H1 (cell line): ENCODE measurements around the gene MAGI3. TPM values are rescaled to one million over a fixed set of nuclear protein-coding genes. Genes with fewer than 3 reads are reported as not detected.

Source experiments
- CTCF ChIA-PET: fragments of 300-600 bp; sonication (Branson Sonifier 250); formaldehyde crosslinking; loops from one replicate; lab custom pipeline; 2021; ENCODE audit not compliant: partially characterized antibody; lab: Charles Lee
- POLR2A ChIA-PET: fragments of 300-600 bp; sonication (Branson Sonifier 250); formaldehyde crosslinking; loops from one replicate; lab custom pipeline; 2021; ENCODE audit warnings: inconsistent platforms; ENCODE audit not compliant: partially characterized antibody; lab: Charles Lee
- DNase-seq, 2 experiments: peaks; one replicate each; pipeline versions ENCODE4 v3.0.0 to v3.0.0-alpha.2; 2010 to 2022; ENCODE audit warnings: low spot score in 2 of 2, low read depth in 1 of 2, mixed read lengths in 1 of 2
- FAIRE-seq: peaks from 2 replicates; lab custom pipeline; 2011; peaks lifted over from hg19 to GRCh38; lab: Jason Lieb, UNC
- H2AFZ ChIP-seq: 2 replicates; pipeline ENCODE4 v1.8.1; 2012; ENCODE audit warnings: low read length, inconsistent platforms
- H2AK5ac ChIP-seq: 2 replicates; pipeline ENCODE4 v1.6.1; 2013; ENCODE audit warnings: low read depth, low read length
- H2BK120ac ChIP-seq: replicated peaks from 2 replicates; pipeline ENCODE3; 2013; ENCODE audit warnings: low read depth, low read length, inconsistent platforms
- H2BK12ac ChIP-seq: 2 replicates; pipeline ENCODE4 v1.6.1; 2013; ENCODE audit warnings: low read depth, low read length
- H2BK15ac ChIP-seq: 2 replicates; pipeline ENCODE4 v1.6.1; 2013; ENCODE audit warnings: low read length
- H2BK20ac ChIP-seq: 2 replicates; pipeline ENCODE4 v1.6.1; 2013; ENCODE audit warnings: low read length
- H2BK5ac ChIP-seq: 2 replicates; pipeline ENCODE4 v1.6.1; 2013; ENCODE audit warnings: low read depth, low read length
- H3K14ac ChIP-seq: 2 replicates; pipeline ENCODE4 v1.6.1; 2013; ENCODE audit warnings: inconsistent platforms; ENCODE audit not compliant: insufficient read length
- H3K18ac ChIP-seq: 2 replicates; pipeline ENCODE4 v1.6.1; 2013; ENCODE audit warnings: low read length; ENCODE audit errors: extremely low read depth
- H3K23ac ChIP-seq: 2 replicates; pipeline ENCODE4 v1.6.1; 2013; ENCODE audit warnings: inconsistent platforms; ENCODE audit not compliant: insufficient read length
- H3K23me2 ChIP-seq: 2 replicates; pipeline ENCODE4 v1.6.1; 2013; ENCODE audit warnings: low read depth, low read length
- H3K27ac ChIP-seq: 2 replicates; pipeline ENCODE4 v1.6.1; 2011; ENCODE audit warnings: low read depth, low read length, inconsistent platforms
- H3K27me3 ChIP-seq, 4 experiments: replicated peaks in 1 of 4; 1 replicate in 1 of 4; 2 replicates in 3 of 4; pipeline versions ENCODE4 v1.6.1 to v1.8.1; 2011 to 2013; ENCODE audit warnings: low read length in 3 of 4, mild to moderate bottlenecking in 3 of 4, inconsistent platforms in 2 of 4, mixed read lengths in 2 of 4, moderate library complexity in 1 of 4; ENCODE audit not compliant: control insufficient read depth in 3 of 4, insufficient read depth in 3 of 4; ENCODE audit errors: extremely low read depth in 1 of 4
- H3K36me3 ChIP-seq, 4 experiments: 2 replicates each; pipeline versions ENCODE4 v1.6.1 to v1.8.1; 2011 to 2013; ENCODE audit warnings: mild to moderate bottlenecking in 4 of 4, low read length in 3 of 4, moderate library complexity in 2 of 4, control low read depth in 1 of 4, inconsistent platforms in 1 of 4; ENCODE audit not compliant: insufficient read depth in 4 of 4, control insufficient read depth in 2 of 4
- H3K4ac ChIP-seq: replicated peaks from 2 replicates; pipeline ENCODE3; 2013; ENCODE audit warnings: low read length, low read depth, mixed read lengths, inconsistent platforms; ENCODE audit not compliant: insufficient read length
- H3K4me1 ChIP-seq, 4 experiments: replicated peaks in 1 of 4; 1 replicate in 1 of 4; 2 replicates in 3 of 4; pipeline versions ENCODE4 v1.6.1 to v1.8.1; 2011 to 2013; ENCODE audit warnings: low read length in 3 of 4, inconsistent platforms in 2 of 4, mixed read lengths in 1 of 4; ENCODE audit not compliant: insufficient read depth in 4 of 4, control insufficient read depth in 3 of 4
- H3K4me2 ChIP-seq, 2 experiments: 2 replicates each; pipeline versions ENCODE4 v1.6.1 to v1.8.1; 2011 to 2013; ENCODE audit warnings: low read depth in 2 of 2, low read length in 2 of 2, control low read depth in 1 of 2, inconsistent platforms in 1 of 2, mild to moderate bottlenecking in 1 of 2; ENCODE audit not compliant: insufficient read depth in 1 of 2
- H3K4me3 ChIP-seq, 4 experiments: fragments of 200-600, 300-600 bp in 1 of 4; sonication (generic), shearing (Covaris generic), sonication (Bioruptor Twin) in 1 of 4; 2 replicates each; pipeline versions ENCODE4 v1.5.1 to v1.8.1; 2011 to 2016; ENCODE audit warnings: low read length in 4 of 4, low read depth in 3 of 4, control low read depth in 2 of 4, inconsistent platforms in 2 of 4, mild to moderate bottlenecking in 2 of 4, mixed read lengths in 1 of 4, moderate library complexity in 1 of 4; ENCODE audit not compliant: insufficient read depth in 2 of 4; ENCODE audit errors: extremely low read depth in 1 of 4
- H3K56ac ChIP-seq: replicated peaks from 2 replicates; pipeline ENCODE3; 2013; ENCODE audit warnings: low read depth, mild to moderate bottlenecking, mixed read lengths, low read length, inconsistent platforms; ENCODE audit not compliant: insufficient read length
- H3K79me1 ChIP-seq: 2 replicates; pipeline ENCODE4 v1.6.1; 2013; ENCODE audit warnings: low read depth, low read length, control low read depth
- H3K79me2 ChIP-seq, 2 experiments: 2 replicates each; pipeline versions ENCODE4 v1.6.1 to v1.8.1; 2012 to 2013; ENCODE audit warnings: low read length in 2 of 2, mild to moderate bottlenecking in 2 of 2, inconsistent platforms in 1 of 2; ENCODE audit not compliant: insufficient read depth in 2 of 2, control insufficient read depth in 1 of 2
- H3K9ac ChIP-seq, 4 experiments: replicated peaks in 1 of 4; 1 replicate in 1 of 4; 2 replicates in 3 of 4; pipeline versions ENCODE4 v1.6.1 to v1.8.1; 2011 to 2013; ENCODE audit warnings: low read depth in 3 of 4, low read length in 3 of 4, control low read depth in 2 of 4, mild to moderate bottlenecking in 2 of 4, moderate library complexity in 2 of 4, inconsistent platforms in 1 of 4; ENCODE audit errors: extremely low read depth in 1 of 4
- H3K9me3 ChIP-seq, 2 experiments: 2 replicates each; pipeline versions ENCODE4 v1.6.1 to v1.8.1; 2012 to 2013; ENCODE audit warnings: mild to moderate bottlenecking in 2 of 2, moderate library complexity in 2 of 2, control low read depth in 1 of 2, inconsistent platforms in 1 of 2, low read depth in 1 of 2, low read length in 1 of 2, mixed read lengths in 1 of 2; ENCODE audit not compliant: insufficient read depth in 2 of 2
- H4K20me1 ChIP-seq, 2 experiments: replicated peaks in 1 of 2; 2 replicates each; pipeline versions ENCODE3 to v1.8.1; 2011 to 2013; ENCODE audit warnings: inconsistent platforms in 2 of 2, low read length in 2 of 2, mild to moderate bottlenecking in 1 of 2; ENCODE audit not compliant: insufficient read depth in 2 of 2, control insufficient read depth in 1 of 2
- H4K5ac ChIP-seq: 2 replicates; pipeline ENCODE4 v1.6.1; 2013; ENCODE audit warnings: low read length, low read depth, mixed read lengths, inconsistent platforms; ENCODE audit not compliant: insufficient read length
- H4K8ac ChIP-seq: 2 replicates; pipeline ENCODE4 v1.8.0; 2013; ENCODE audit warnings: mild to moderate bottlenecking, moderate library complexity, low read length, inconsistent platforms; ENCODE audit not compliant: insufficient read depth; ENCODE audit errors: extremely low read depth
- H4K91ac ChIP-seq: replicated peaks from 2 replicates; pipeline ENCODE3; 2013; ENCODE audit warnings: low read length, mixed read lengths, inconsistent platforms; ENCODE audit not compliant: insufficient read length
- CBX8 ChIP-seq: fragments of 300-800, 300-1000 bp; sonication (generic); IDR thresholded peaks from 2 replicates; pipeline ENCODE4 v1.7.1; 2016; ENCODE audit warnings: low read depth, low read length, borderline replicate concordance
- CHD2 ChIP-seq: IDR thresholded peaks from 2 replicates; pipeline ENCODE4 v1.6.1; 2012; ENCODE audit warnings: low read length, improper control_type of control experiment
- CREB1 ChIP-seq: IDR thresholded peaks from 2 replicates; pipeline ENCODE4 v1.6.1; 2012; ENCODE audit warnings: inconsistent platforms
- FOSL1 ChIP-seq: IDR thresholded peaks from 2 replicates; pipeline ENCODE4 v1.6.1; 2011; ENCODE audit warnings: mild to moderate bottlenecking, low read depth, low read length, moderate library complexity; ENCODE audit not compliant: insufficient read depth
- JUND ChIP-seq: IDR thresholded peaks from 2 replicates; pipeline ENCODE4 v1.6.1; 2011; ENCODE audit warnings: mild to moderate bottlenecking, improper control_type of control experiment, low read length
- RFX5 ChIP-seq: IDR thresholded peaks from 2 replicates; pipeline ENCODE4 v1.6.1; 2011; ENCODE audit warnings: low read depth, low read length, improper control_type of control experiment, borderline replicate concordance
- SAP30 ChIP-seq: fragments of 300-600 bp; sonication (generic); IDR thresholded peaks from 2 replicates; pipeline ENCODE4 v1.7.1; 2012; ENCODE audit warnings: low read length, moderate library complexity, mild to moderate bottlenecking, inconsistent platforms; ENCODE audit not compliant: insufficient read depth, insufficient replicate concordance
- SP1 ChIP-seq: IDR thresholded peaks from 2 replicates; pipeline ENCODE4 v1.6.1; 2011; ENCODE audit warnings: low read depth, low read length
- TCF12 ChIP-seq: IDR thresholded peaks from 2 replicates; pipeline ENCODE4 v1.6.1; 2011; ENCODE audit warnings: low read depth, mild to moderate bottlenecking, low read length
- ZNF274 ChIP-seq: IDR thresholded peaks from 2 replicates; pipeline ENCODE4 v1.7.0; 2012; ENCODE audit warnings: low read length, borderline replicate concordance; ENCODE audit errors: extremely low read depth
- WGBS, 2 experiments: shearing (Covaris generic) in 1 of 2; methylation state at CpG; one replicate each; pipeline versions ENCODE4 v1.1.6 to v1.1.7; 2013 to 2015; ENCODE audit warnings: low lambda C conversion rate in 2 of 2, mixed read lengths in 2 of 2, inconsistent platforms in 1 of 2, low coverage in 1 of 2, missing lambda C conversion rate in 1 of 2; ENCODE audit not compliant: insufficient replicate concordance in 2 of 2, insufficient coverage in 1 of 2, insufficient read length in 1 of 2; ENCODE audit errors: extremely low coverage in 1 of 2, missing lambda C conversion rate in 1 of 2; 5-methylcytosine and 5-hydroxymethylcytosine counted together
- polyA plus RNA-seq, 7 experiments: library from polyadenylated mRNA; depleted of rRNA in 3 of 7; stranded (reverse) in 5 of 7; unstranded in 2 of 7; fragments of >200 nt in 5 of 7; fragments of 200-250 nt in 2 of 7; gene quantifications; 1 replicate in 5 of 7; 2 replicates in 1 of 7; 4 replicates in 1 of 7; pipeline versions ENCODE4 v1.2.1 to v1.2.3, GENCODE V29; 2011 to 2013; ENCODE audit warnings: missing spikeins in 2 of 7, mixed read lengths in 2 of 7
- total RNA-seq: library from RNA; stranded (reverse); fragmentation: NEBNext Ultra II Directional; extraction: Animal tissue kit (Norgen Biotek cat#: 25700); gene quantifications from 2 replicates; pipeline ENCODE4 v1.2.1, GENCODE V29; 2021
- TF ChIP-seq, protein P1 (sequence below): IDR thresholded peaks from 2 replicates; pipeline ENCODE4 v1.6.1; 2012; ENCODE audit warnings: inconsistent platforms

Gene MAGI3
- total and polyA plus RNA-seq, 2 of the 8 experiments (the other 6 are each of a cell fraction or from before 2014, with no cell fraction given) = 2.3 to 7.8 TPM

DNA sequence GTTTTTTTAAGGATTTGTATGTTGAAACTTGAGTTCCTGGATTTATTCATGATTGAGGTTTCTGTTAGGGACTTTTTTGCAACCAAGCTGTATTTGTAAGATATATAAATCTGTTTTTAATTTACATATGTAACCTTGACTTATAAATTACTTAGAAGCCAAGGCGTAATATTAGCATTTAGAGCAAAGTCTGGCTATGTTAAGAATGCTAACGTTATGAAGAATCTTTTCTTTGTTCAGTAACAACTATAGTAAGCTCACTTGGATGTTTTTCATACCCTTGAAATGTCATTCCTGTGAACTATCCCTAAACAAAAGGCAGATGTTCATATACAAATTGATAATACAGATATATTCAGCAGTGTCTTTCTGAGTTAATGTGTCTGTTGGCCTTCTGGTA lies 155.3 kb downstream of the MAGI3 start:
- no peak overlapping the region for H4K8ac ChIP-seq
- H3K56ac ChIP-seq = no peak overlapping the region
- H3K27ac ChIP-seq = no peak overlapping the region
- H3K23ac ChIP-seq = no peak overlapping the region
- H3K4me3 ChIP-seq = no peak overlapping the region
- DNase-seq = no peak
- H2BK12ac ChIP-seq = no peak overlapping the region
- ChIA-PET CTCF (no interaction called here), POLR2A (no interaction called here)
- H3K9ac ChIP-seq = no peak overlapping the region
- H3K9me3 ChIP-seq = no peaks in the 10 kb centered on the region
- H3K79me2 ChIP-seq = peaks cover 0 to 2% of the 10 kb centered on the region in 2 experiments; a peak in 1 of 4 replicates
- no peak overlapping the region for H4K5ac ChIP-seq
- H2BK20ac ChIP-seq = no peak overlapping the region
- no peak overlapping the region for H4K91ac ChIP-seq
- no peak for FAIRE-seq
- no peak overlapping the region for H2AK5ac ChIP-seq
- H4K20me1 ChIP-seq = no peaks in the 10 kb centered on the region
- no peaks in the 10 kb centered on the region for H3K79me1 ChIP-seq
- H3K4me1 ChIP-seq = peaks cover 0 to 5% (median 3%) of the 10 kb centered on the region in 4 experiments; a peak in 3 of 7 replicates
- no peak overlapping the region for H2BK120ac ChIP-seq
- H3K14ac ChIP-seq = no peak overlapping the region
- no peak overlapping the region for H2BK5ac ChIP-seq
- no peaks in the 10 kb centered on the region for H3K36me3 ChIP-seq
- no peak overlapping the region for H2BK15ac ChIP-seq
- TF ChIP-seq, protein P1, sequence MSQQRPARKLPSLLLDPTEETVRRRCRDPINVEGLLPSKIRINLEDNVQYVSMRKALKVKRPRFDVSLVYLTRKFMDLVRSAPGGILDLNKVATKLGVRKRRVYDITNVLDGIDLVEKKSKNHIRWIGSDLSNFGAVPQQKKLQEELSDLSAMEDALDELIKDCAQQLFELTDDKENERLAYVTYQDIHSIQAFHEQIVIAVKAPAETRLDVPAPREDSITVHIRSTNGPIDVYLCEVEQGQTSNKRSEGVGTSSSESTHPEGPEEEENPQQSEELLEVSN = no peak
- TF ChIP-seq RFX5 (no peak), JUND (no peak), TCF12 (no peak), ZNF274 (no peak), CREB1 (no peak), SAP30 (no peak), CBX8 (no peak), SP1 (no peak), FOSL1 (no peak), CHD2 (no peak)
- no peak overlapping the region for H2AFZ ChIP-seq
- no peak overlapping the region for H3K4ac ChIP-seq
- H3K18ac ChIP-seq = no peak overlapping the region
- H3K27me3 ChIP-seq = no peaks in the 10 kb centered on the region
- H3K23me2 ChIP-seq = no peaks in the 10 kb centered on the region
- no peak overlapping the region for H3K4me2 ChIP-seq
- WGBS, 2 experiments = 85% methylated on average over 2 of the region's 2 CpGs; no CpG with 5 or more reads in 1 of the 2 experiments
